GM21529 (cell line): ENCODE measurements around the gene VEPH1.

Experiments used
- ATAC-seq: cut with Tn5 transposase; IDR thresholded peaks from one replicate; pipeline ENCODE4 v1.9.1; 2021; ENCODE audit not compliant: unreplicated experiment

Gene VEPH1

GRCh38 chr3:157526036-157526435 is 22.8 kb upstream of the VEPH1 start:
- no peak for ATAC-seq

- ATAC-seq: no peak
Measured at GRCh38 chr3:157523814-157524213, 20.6 kb upstream of the VEPH1 start.

GRCh38 chr3:157522648-157523047 is 19.4 kb upstream of the VEPH1 start:
- ATAC-seq: no peak

GRCh38 chr3:157520485-157521150 is 17.4 kb upstream of the VEPH1 start:
- ATAC-seq: no peak

GRCh38 chr3:157518881-157519280 is 15.7 kb upstream of the VEPH1 start:
- no peak for ATAC-seq

GRCh38 chr3:157516928-157517327 is 13.7 kb upstream of the VEPH1 start:
- ATAC-seq: no peak

- ATAC-seq: no peak
Measured at GRCh38 chr3:157515398-157515797, 12.2 kb upstream of the VEPH1 start.

GRCh38 chr3:157514371-157514895 is 11.2 kb upstream of the VEPH1 start:
- ATAC-seq: no peak

GRCh38 chr3:157513585-157513984 is 10.4 kb upstream of the VEPH1 start:
- no peak for ATAC-seq

- no peak for ATAC-seq
Measured at GRCh38 chr3:157512534-157512933, 9.3 kb upstream of the VEPH1 start.

- no peak for ATAC-seq
Measured at GRCh38 chr3:157508461-157508860, 5.2 kb upstream of the VEPH1 start.

- no peak for ATAC-seq
Measured at GRCh38 chr3:157501863-157502262, 1.4 kb downstream of the VEPH1 start.

- ATAC-seq: no peak
Measured at GRCh38 chr3:157500232-157500631, 3.0 kb downstream of the VEPH1 start.

GRCh38 chr3:157499342-157499963 is 3.8 kb downstream of the VEPH1 start:
- ATAC-seq: no peak

GRCh38 chr3:157498371-157498770 is 4.8 kb downstream of the VEPH1 start:
- no peak for ATAC-seq

- ATAC-seq: no peak
Measured at GRCh38 chr3:157495846-157496245, 7.4 kb downstream of the VEPH1 start.

- no peak for ATAC-seq
Measured at GRCh38 chr3:157494581-157495281, 8.5 kb downstream of the VEPH1 start.

- no peak for ATAC-seq
Measured at GRCh38 chr3:157493627-157494550, 9.3 kb downstream of the VEPH1 start.

- no peak for ATAC-seq
Measured at GRCh38 chr3:157491136-157491535, 12.1 kb downstream of the VEPH1 start.

GRCh38 chr3:157488144-157488543 is 15.1 kb downstream of the VEPH1 start:
- ATAC-seq: no peak

- ATAC-seq: no peak
Measured at GRCh38 chr3:157487339-157487738, 15.9 kb downstream of the VEPH1 start.
